Thyroid gland (tissue), 4 donors: Measurements from ENCODE around the gene GADD45GIP1. TPM values are rescaled to one million over a fixed set of nuclear protein-coding genes. Genes with fewer than 3 reads are reported as not detected.
"Not testable (repeated sequence)": the region's sequence is repeated elsewhere in the genome, so short reads cannot be mapped to it uniquely, and the experiment has no call there.

Experiments used
- DNase-seq, 2 donors: peaks; one replicate each; pipeline ENCODE4 v3.0.0-alpha.2; 2019
- H3K27ac ChIP-seq, 3 donors: fragments of 200-600 bp; sonication (generic); 1 replicate in 2 of 3; 2 replicates in 1 of 3; pipeline ENCODE4 v1.5.1; 2016 to 2019; ENCODE audit warnings: mild to moderate bottlenecking in 1 of 3, moderate library complexity in 1 of 3
- H3K27me3 ChIP-seq: fragments of 200-600 bp; sonication (generic); one replicate; pipeline ENCODE4 v1.5.1; 2019
- H3K36me3 ChIP-seq, 2 donors: fragments of 200-600 bp; sonication (generic); one replicate each; pipeline ENCODE4 v1.5.1; 2016 to 2019
- H3K4me1 ChIP-seq, 2 donors: fragments of 200-600 bp; sonication (generic); one replicate each; pipeline ENCODE4 v1.5.1; 2017 to 2019
- H3K4me3 ChIP-seq, 3 donors: fragments of 200-600 bp; sonication (generic); replicated peaks in 1 of 3; 1 replicate in 2 of 3; 2 replicates in 1 of 3; pipeline ENCODE4 v1.5.1; 2016; ENCODE audit warnings: mild to moderate bottlenecking in 1 of 3
- H3K9me3 ChIP-seq: fragments of 200-600 bp; sonication (generic); one replicate; pipeline ENCODE4 v1.5.1; 2017
- CTCF ChIP-seq, 6 experiments: fragments of 200-600 bp in 3 of 6; fragments of 450-650 bp in 3 of 6; sonication (generic) in 3 of 6; IDR thresholded peaks; one replicate each; pipeline ENCODE4 v1.5.1; 2016 to 2019; ENCODE audit warnings: antibody characterized with exemption in 6 of 6, mild to moderate bottlenecking in 2 of 6, inconsistent platforms in 1 of 6, moderate library complexity in 1 of 6
- POLR2A ChIP-seq, 2 donors: fragments of 450-650 bp; IDR thresholded peaks; one replicate each; pipeline ENCODE4 v1.6.1; 2017; ENCODE audit warnings: antibody characterized with exemption in 2 of 2, mild to moderate bottlenecking in 2 of 2, moderate library complexity in 1 of 2
- WGBS, 2 donors: methylation state at CpG; one replicate each; pipeline ENCODE4 v1.1.5; 2017; 5-methylcytosine and 5-hydroxymethylcytosine counted together
- intact Hi-C: fragments of 100-400 bp; cut with DNase I; formaldehyde crosslinking; loops from one replicate; pipeline ENCODE4 v1.15.1; 2023
- total RNA-seq, 4 donors: library from RNA; depleted of rRNA; stranded (reverse); fragments of >200 nt; gene quantifications; one replicate each; pipeline ENCODE4 v1.2.3, GENCODE V29; 2016

Gene GADD45GIP1
- total RNA-seq, 4 donors from 2014 or later, result 31.8 to 68.3 (median 55.2) TPM

- Histone ChIP-seq H3K36me3 (no peaks in the 10 kb centered on the region), H3K9me3 (no peaks in the 10 kb centered on the region), H3K4me1 (peaks cover 4 to 11% of the 10 kb centered on the region in 2 donors), H3K27me3 (no peaks in the 10 kb centered on the region), H3K4me3 (no peak overlapping the region), H3K27ac (no peak overlapping the region)
- 90 to 93% methylated on average over 3 of the region's 3 CpGs for WGBS, 2 donors
- no peak for DNase-seq
- TF ChIP-seq CTCF (IDR thresholded peaks at IDR 0.05) (no peak), POLR2A (IDR thresholded peaks at IDR 0.05) (no peak)
- intact Hi-C loops, result loop anchor here (10.0 kb wide), 2 partner anchors 255 to 285 kb away; no protein-coding TSS in a partner anchor
These were observed 23.0 kb upstream of the GADD45GIP1 start for GRCh38 chr19:12979974-12980373.

- WGBS, 2 donors, result 81 to 83% methylated on average over 7 of the region's 7 CpGs
- intact Hi-C loops, result loop anchor here (10.0 kb wide), 2 partner anchors 259 to 289 kb away; no protein-coding TSS in a partner anchor
- H3K4me3 ChIP-seq, H3K4me1 ChIP-seq, H3K36me3 ChIP-seq, H3K27me3 ChIP-seq, H3K9me3 ChIP-seq, DNase-seq: not testable (repeated sequence)
- H3K27ac ChIP-seq, result peak overlapping the region in 1 of 3 donors; percentile 43
These were observed 19.1 kb upstream of the GADD45GIP1 start for GRCh38 chr19:12976109-12976508.

- no peaks in the 10 kb centered on the region for H3K27me3 ChIP-seq
- DNase-seq, result no peak
- no peaks in the 10 kb centered on the region for H3K36me3 ChIP-seq
- no peaks in the 10 kb centered on the region for H3K4me1 ChIP-seq
- no peak for TF ChIP-seq CTCF (IDR thresholded peaks at IDR 0.05)
- no peak for TF ChIP-seq POLR2A (IDR thresholded peaks at IDR 0.05)
- no peaks in the 10 kb centered on the region for H3K9me3 ChIP-seq
- WGBS, 2 donors, result 79 to 82% methylated on average over 7 to 12 of the region's 17 CpGs
- H3K4me3 ChIP-seq, result no peak overlapping the region
- intact Hi-C loops, result loop anchor here (10.0 kb wide), 2 partner anchors 260 to 290 kb away; no protein-coding TSS in a partner anchor
- peak overlapping the region in 1 of 3 donors; percentile 43 for H3K27ac ChIP-seq
These were observed 18.3 kb upstream of the GADD45GIP1 start for GRCh38 chr19:12975221-12975741.

GRCh38 chr19:12974301-12975220, 17.5 kb upstream of the GADD45GIP1 start:
- H3K4me1 ChIP-seq, result peaks cover 3 to 4% of the 10 kb centered on the region in 2 donors
- no peaks in the 10 kb centered on the region for H3K36me3 ChIP-seq
- TF ChIP-seq POLR2A (IDR thresholded peaks at IDR 0.05), result no peak
- H3K27me3 ChIP-seq, result no peaks in the 10 kb centered on the region
- DNase-seq, result peak in 1 of 2 donors; percentile 36
- intact Hi-C loops, result loop anchor here (10.0 kb wide), 2 partner anchors 260 to 290 kb away; no protein-coding TSS in a partner anchor
- peak overlapping the region in 1 of 3 donors; percentile 43 for H3K27ac ChIP-seq
- H3K4me3 ChIP-seq, result no peak overlapping the region
- WGBS, 2 donors, result 66 to 75% methylated on average over 12 to 19 of the region's 19 CpGs
- no peaks in the 10 kb centered on the region for H3K9me3 ChIP-seq

GRCh38 chr19:12973236-12973635, 16.2 kb upstream of the GADD45GIP1 start:
- Histone ChIP-seq H3K4me1 (peaks cover 6 to 7% of the 10 kb centered on the region in 2 donors), H3K4me3 (no peak overlapping the region), H3K9me3 (no peaks in the 10 kb centered on the region), H3K36me3 (no peaks in the 10 kb centered on the region), H3K27ac (no peak overlapping the region), H3K27me3 (no peaks in the 10 kb centered on the region)
- no peak for TF ChIP-seq CTCF (IDR thresholded peaks at IDR 0.05)
- no peak for TF ChIP-seq POLR2A (IDR thresholded peaks at IDR 0.05)
- intact Hi-C loops, result loop anchor here (10.0 kb wide), 2 partner anchors 262 to 292 kb away; no protein-coding TSS in a partner anchor
- 90 to 93% methylated on average over 16 of the region's 16 CpGs for WGBS, 2 donors
- DNase-seq, result no peak
